WTC11 (cell line): ENCODE data around the gene KANSL1L. TPM values are rescaled to one million over a fixed set of nuclear protein-coding genes. Genes with fewer than 3 reads are reported as not detected.

Experiments
- ATAC-seq: fragments of 200-7000 bp; cut with Tn5 transposase; 2 replicates; pipeline ENCODE4 v1.10.0; 2021; ENCODE audit warnings: mild to moderate bottlenecking, moderate library complexity
- CTCF ChIA-PET: fragments of 300-600 bp; sonication (Branson Sonifier 250); formaldehyde crosslinking; loops from one replicate; lab custom pipeline; 2021; ENCODE audit warnings: antibody characterized with exemption; lab: Charles Lee
- POLR2A ChIA-PET: fragments of 350-600 bp; sonication (Branson Sonifier 250); formaldehyde crosslinking; loops from one replicate; lab custom pipeline; 2021; ENCODE audit warnings: antibody characterized with exemption; lab: Charles Lee
- DNase-seq: peaks from one replicate; pipeline ENCODE4 v3.0.0; 2021; ENCODE audit warnings: low spot score
- H3K27ac Mint-ChIP-seq: 2 replicates; pipeline ENCODE4 v1.8.0; 2021; ENCODE audit warnings: mixed read lengths
- H3K27me3 Mint-ChIP-seq: 2 replicates; pipeline ENCODE4 v1.8.0; 2021; ENCODE audit warnings: low read depth, mild to moderate bottlenecking, moderate library complexity, mixed read lengths
- H3K36me3 Mint-ChIP-seq: 2 replicates; pipeline ENCODE4 v1.8.0; 2021; ENCODE audit warnings: mixed read lengths
- H3K4me1 Mint-ChIP-seq: 2 replicates; pipeline ENCODE4 v1.8.0; 2022; ENCODE audit warnings: mixed read lengths
- H3K4me3 Mint-ChIP-seq: 2 replicates; pipeline ENCODE4 v1.8.0; 2021; ENCODE audit warnings: mild to moderate bottlenecking, moderate library complexity, mixed read lengths
- H3K9me3 Mint-ChIP-seq: 2 replicates; pipeline ENCODE4 v1.8.0; 2021; ENCODE audit warnings: mixed read lengths
- ARID4B ChIP-seq: sonication (generic); formaldehyde crosslinking; IDR thresholded peaks from 2 replicates; pipeline ENCODE4 v1.8.0; 2023; ENCODE audit warnings: missing genetic modification reagents, mild to moderate bottlenecking, borderline replicate concordance
- ATF3 ChIP-seq: sonication (generic); formaldehyde crosslinking; conservative IDR thresholded peaks from 2 replicates; pipeline ENCODE4 v1.8.1; 2022; ENCODE audit warnings: mild to moderate bottlenecking, missing genetic modification reagents
- CBFB ChIP-seq: sonication (generic); formaldehyde crosslinking; IDR thresholded peaks from 2 replicates; pipeline ENCODE4 v1.8.1; 2022; ENCODE audit warnings: mild to moderate bottlenecking, low read depth, missing genetic modification reagents
- CREB1 ChIP-seq: sonication (generic); formaldehyde crosslinking; IDR thresholded peaks from 2 replicates; pipeline ENCODE4 v1.8.0; 2023; ENCODE audit warnings: mild to moderate bottlenecking, missing genetic modification reagents
- CREM ChIP-seq: sonication (generic); formaldehyde crosslinking; IDR thresholded peaks from 2 replicates; pipeline ENCODE4 v1.8.1; 2022; ENCODE audit warnings: mild to moderate bottlenecking, missing genetic modification reagents, moderate library complexity
- CTCF ChIP-seq: fragments of 200-600 bp; IDR thresholded peaks from 2 replicates; pipeline ENCODE4 v1.8.0; 2022; ENCODE audit warnings: antibody characterized with exemption
- E2F5 ChIP-seq: sonication (generic); formaldehyde crosslinking; IDR thresholded peaks from 2 replicates; pipeline ENCODE4 v1.8.1; 2022; ENCODE audit warnings: mild to moderate bottlenecking, moderate library complexity, missing genetic modification reagents
- JAZF1 ChIP-seq: fragments of 250-450 bp; sonication (Bioruptor Pico); IDR thresholded peaks from 2 replicates; pipeline ENCODE4 v1.9.0; 2021; ENCODE audit warnings: moderate library complexity, mild to moderate bottlenecking, inconsistent platforms
- MXD4 ChIP-seq: fragments of 250-450 bp; sonication (Bioruptor Pico); IDR thresholded peaks from 2 replicates; pipeline ENCODE4 v1.8.0; 2021; ENCODE audit warnings: mild to moderate bottlenecking, moderate library complexity, borderline replicate concordance
- NFATC4 ChIP-seq: fragments of 250-450 bp; sonication (Bioruptor Pico); IDR thresholded peaks from 2 replicates; pipeline ENCODE4 v1.9.0; 2021; ENCODE audit warnings: mild to moderate bottlenecking
- NFE2L1 ChIP-seq: sonication (generic); formaldehyde crosslinking; IDR thresholded peaks from 2 replicates; pipeline ENCODE4 v1.8.1; 2023; ENCODE audit warnings: missing genetic modification reagents
- RORB ChIP-seq: fragments of 250-450 bp; sonication (Bioruptor Pico); IDR thresholded peaks from 2 replicates; pipeline ENCODE4 v1.9.0; 2021; ENCODE audit warnings: mild to moderate bottlenecking
- SMAD4 ChIP-seq: sonication (generic); formaldehyde crosslinking; IDR thresholded peaks from 2 replicates; pipeline ENCODE4 v1.8.0; 2022; ENCODE audit warnings: mild to moderate bottlenecking, missing genetic modification reagents
- ZMAT4 ChIP-seq: fragments of 250-450 bp; sonication (Bioruptor Pico); IDR thresholded peaks from 2 replicates; pipeline ENCODE4 v1.9.0; 2021; ENCODE audit warnings: mild to moderate bottlenecking
- ZNF121 ChIP-seq: sonication (generic); formaldehyde crosslinking; IDR thresholded peaks from 2 replicates; pipeline ENCODE4 v1.8.0; 2023; ENCODE audit warnings: missing genetic modification reagents
- ZNF317 ChIP-seq: sonication (generic); formaldehyde crosslinking; IDR thresholded peaks from 2 replicates; pipeline ENCODE4 v1.8.1; 2023; ENCODE audit warnings: low read depth, mild to moderate bottlenecking, moderate library complexity, missing genetic modification reagents, borderline replicate concordance
- ZNF396 ChIP-seq: fragments of 250-450 bp; sonication (Bioruptor Pico); IDR thresholded peaks from 2 replicates; pipeline ENCODE4 v1.8.0; 2021; ENCODE audit warnings: mild to moderate bottlenecking, moderate library complexity, borderline replicate concordance
- ZNF416 ChIP-seq: fragments of 250-450 bp; sonication (Bioruptor Pico); IDR thresholded peaks from 2 replicates; pipeline ENCODE4 v1.9.0; 2021; ENCODE audit warnings: mild to moderate bottlenecking, inconsistent platforms
- total RNA-seq: library from RNA; stranded (reverse); gene quantifications from 3 replicates; pipeline ENCODE4 v1.2.3, GENCODE V29; 2021
- TF ChIP-seq, protein P1 (sequence below): sonication (generic); formaldehyde crosslinking; IDR thresholded peaks from 2 replicates; pipeline ENCODE4 v1.8.1; 2022; ENCODE audit warnings: missing genetic modification reagents, borderline replicate concordance
- TF ChIP-seq, protein P2 (sequence below): sonication (generic); formaldehyde crosslinking; IDR thresholded peaks from 2 replicates; pipeline ENCODE4 v1.8.1; 2023; ENCODE audit warnings: mild to moderate bottlenecking, missing genetic modification reagents, moderate library complexity

The KANSL1L gene
- total RNA-seq, 1 experiment from 2014 or later: 11.4 TPM

DNA sequence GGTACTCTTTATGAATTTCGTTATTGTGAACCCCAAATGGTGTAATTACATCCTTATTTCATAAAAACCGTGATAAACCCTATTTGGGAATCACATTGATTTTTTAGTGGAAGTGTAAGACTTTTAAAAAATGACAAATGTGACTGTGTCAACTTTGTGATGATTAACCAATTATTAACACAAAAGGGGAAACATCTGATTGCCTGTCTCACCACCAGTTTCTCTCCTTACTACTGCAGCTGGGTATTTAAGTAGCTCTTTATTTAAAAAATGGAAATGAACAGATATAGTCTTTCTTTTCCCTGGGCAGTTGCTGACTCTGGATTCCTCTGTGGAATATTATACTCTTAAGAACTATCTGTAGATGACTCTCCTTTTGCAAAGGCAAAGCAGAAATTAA lies 180.4 kb downstream of the KANSL1L start:
- TF ChIP-seq ZNF317 (no peak), CTCF (no peak), RORB (CRISPR knock-in tag) (no peak), ARID4B (CRISPR knock-in tag) (no peak), SMAD4 (no peak), NFE2L1 (no peak), CBFB (CRISPR knock-in tag) (no peak), ZNF416 (CRISPR knock-in tag) (no peak), ATF3 (CRISPR knock-in tag) (no peak), E2F5 (CRISPR knock-in tag) (no peak), ZMAT4 (CRISPR knock-in tag) (no peak), ZNF121 (CRISPR knock-in tag) (no peak), MXD4 (CRISPR knock-in tag) (no peak), NFATC4 (CRISPR knock-in tag) (no peak), ZNF396 (no peak), JAZF1 (CRISPR knock-in tag) (no peak), CREM (CRISPR knock-in tag) (no peak), CREB1 (CRISPR knock-in tag) (no peak)
- TF ChIP-seq, protein P1, sequence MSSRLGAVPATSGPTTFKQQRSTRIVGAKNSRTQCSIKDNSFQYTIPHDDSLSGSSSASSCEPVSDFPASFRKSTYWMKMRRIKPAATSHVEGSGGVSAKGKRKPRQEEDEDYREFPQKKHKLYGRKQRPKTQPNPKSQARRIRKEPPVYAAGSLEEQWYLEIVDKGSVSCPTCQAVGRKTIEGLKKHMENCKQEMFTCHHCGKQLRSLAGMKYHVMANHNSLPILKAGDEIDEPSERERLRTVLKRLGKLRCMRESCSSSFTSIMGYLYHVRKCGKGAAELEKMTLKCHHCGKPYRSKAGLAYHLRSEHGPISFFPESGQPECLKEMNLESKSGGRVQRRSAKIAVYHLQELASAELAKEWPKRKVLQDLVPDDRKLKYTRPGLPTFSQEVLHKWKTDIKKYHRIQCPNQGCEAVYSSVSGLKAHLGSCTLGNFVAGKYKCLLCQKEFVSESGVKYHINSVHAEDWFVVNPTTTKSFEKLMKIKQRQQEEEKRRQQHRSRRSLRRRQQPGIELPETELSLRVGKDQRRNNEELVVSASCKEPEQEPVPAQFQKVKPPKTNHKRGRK (CRISPR knock-in tag): no peak
- TF ChIP-seq, protein P2, sequence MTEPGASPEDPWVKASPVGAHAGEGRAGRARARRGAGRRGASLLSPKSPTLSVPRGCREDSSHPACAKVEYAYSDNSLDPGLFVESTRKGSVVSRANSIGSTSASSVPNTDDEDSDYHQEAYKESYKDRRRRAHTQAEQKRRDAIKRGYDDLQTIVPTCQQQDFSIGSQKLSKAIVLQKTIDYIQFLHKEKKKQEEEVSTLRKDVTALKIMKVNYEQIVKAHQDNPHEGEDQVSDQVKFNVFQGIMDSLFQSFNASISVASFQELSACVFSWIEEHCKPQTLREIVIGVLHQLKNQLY (CRISPR knock-in tag): no peak
- no peak for ATAC-seq
- CTCF ChIA-PET: interaction anchor here (0.8 kb wide), 1 partner anchor 208 kb away, joined by 3 read pairs; no protein-coding TSS in a partner anchor
- Mint-ChIP-seq H3K27ac (no peak overlapping the region), H3K4me1 (peaks cover 4% of the 10 kb centered on the region; the same call in 1 of the 2 replicates), H3K27me3 (peaks cover 3% of the 10 kb centered on the region; the same call in 1 of the 2 replicates), H3K9me3 (no peaks in the 10 kb centered on the region), H3K36me3 (no peaks in the 10 kb centered on the region), H3K4me3 (no peak overlapping the region)
- no peak for DNase-seq
- POLR2A ChIA-PET: no interaction called here
